Stimulated activated CD8-positive, alpha-beta memory T cell treated with anti-CD3 and anti-CD28 coated beads, Interleukin-2, amount 100 ng/mL, for 1 hour (primary cell): Measurements from ENCODE around the gene PABPN1L.

ENCODE experiments used
- DNase-seq, 2 donors: peaks; one replicate each; pipeline ENCODE4 v3.0.0-alpha.2; 2020; ENCODE audit warnings: low read depth in 2 of 2

PABPN1L gene

GRCh38 chr16:88866151-88866920 lies at the start of gene PABPN1L:
Gene PABPN1L, minus strand, starts transcription at chr16:88866660. Its CDS starts 54 bp downstream, at chr16:88866606.
- no peak for DNase-seq

GRCh38 chr16:88915639-88916327 lies 49.3 kb upstream of the PABPN1L start:
- DNase-seq = no peak

- DNase-seq = no peak
Measured at GRCh38 chr16:88914750-88915368, 48.4 kb upstream of the PABPN1L start.

- DNase-seq = no peak
Measured at GRCh38 chr16:88913870-88914269, 47.4 kb upstream of the PABPN1L start.

GRCh38 chr16:88913001-88913612 lies 46.6 kb upstream of the PABPN1L start:
- DNase-seq = no peak

GRCh38 chr16:88912556-88912955 lies 46.1 kb upstream of the PABPN1L start:
- no peak for DNase-seq

- DNase-seq = no peak
Measured at GRCh38 chr16:88911946-88912310, 45.5 kb upstream of the PABPN1L start.

- no peak for DNase-seq
Measured at GRCh38 chr16:88911136-88911945, 44.9 kb upstream of the PABPN1L start.

GRCh38 chr16:88910284-88911135 lies 44.0 kb upstream of the PABPN1L start:
- no peak for DNase-seq

- no peak for DNase-seq
Measured at GRCh38 chr16:88909431-88910210, 43.2 kb upstream of the PABPN1L start.

GRCh38 chr16:88908307-88908706 lies 41.8 kb upstream of the PABPN1L start:
- no peak for DNase-seq

- no peak for DNase-seq
Measured at GRCh38 chr16:88907768-88908167, 41.3 kb upstream of the PABPN1L start.

- DNase-seq = no peak
Measured at GRCh38 chr16:88906535-88907105, 40.2 kb upstream of the PABPN1L start.

GRCh38 chr16:88906020-88906419 lies 39.6 kb upstream of the PABPN1L start:
- DNase-seq = no peak

- DNase-seq = no peak
Measured at GRCh38 chr16:88905563-88905962, 39.1 kb upstream of the PABPN1L start.

- DNase-seq = no peak
Measured at GRCh38 chr16:88904676-88905365, 38.4 kb upstream of the PABPN1L start.

- no peak for DNase-seq
Measured at GRCh38 chr16:88903267-88903666, 36.8 kb upstream of the PABPN1L start.

GRCh38 chr16:88902744-88903143 lies 36.3 kb upstream of the PABPN1L start:
- no peak for DNase-seq
